Stimulated activated CD4-positive, alpha-beta T cell treated with anti-CD3 and anti-CD28 coated beads, Interleukin-4, amount 100 ng/mL, for 48 hours (primary cell): ENCODE data around the gene RNF113A.
"Not testable (repeated sequence)": the region's sequence is repeated elsewhere in the genome, so short reads cannot be mapped to it uniquely, and the experiment has no call there.

Experiments used
- DNase-seq, 2 donors: peaks; one replicate each; pipeline ENCODE4 v3.0.0-alpha.2; 2020; ENCODE audit warnings: low read depth in 2 of 2

RNF113A gene

DNA sequence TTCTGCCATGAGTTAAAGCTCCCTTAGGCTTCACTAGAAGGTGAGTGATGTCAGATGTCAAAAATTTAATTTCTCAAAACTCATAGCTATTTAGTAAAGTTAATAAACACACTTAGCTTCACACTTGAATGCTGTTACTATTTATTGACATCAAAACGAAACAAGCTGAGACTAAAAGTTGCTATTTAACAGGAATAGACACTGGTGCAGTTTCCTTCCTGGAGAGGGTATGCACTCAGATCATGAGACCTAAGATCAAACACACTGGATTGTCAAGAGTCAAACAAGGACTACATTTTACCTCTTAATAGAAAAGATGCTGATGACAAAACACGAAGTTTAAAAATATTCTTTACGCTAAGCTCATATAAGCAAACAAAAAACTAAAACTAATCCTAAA is 37.6 kb downstream of the RNF113A start:
- no peak for DNase-seq

- DNase-seq = no peak
Observed at GRCh38 chrX:119828446-119828845, 43.1 kb downstream of the RNF113A start.

GRCh38 chrX:119826399-119826959 is 45.1 kb downstream of the RNF113A start:
- DNase-seq = no peak

DNA sequence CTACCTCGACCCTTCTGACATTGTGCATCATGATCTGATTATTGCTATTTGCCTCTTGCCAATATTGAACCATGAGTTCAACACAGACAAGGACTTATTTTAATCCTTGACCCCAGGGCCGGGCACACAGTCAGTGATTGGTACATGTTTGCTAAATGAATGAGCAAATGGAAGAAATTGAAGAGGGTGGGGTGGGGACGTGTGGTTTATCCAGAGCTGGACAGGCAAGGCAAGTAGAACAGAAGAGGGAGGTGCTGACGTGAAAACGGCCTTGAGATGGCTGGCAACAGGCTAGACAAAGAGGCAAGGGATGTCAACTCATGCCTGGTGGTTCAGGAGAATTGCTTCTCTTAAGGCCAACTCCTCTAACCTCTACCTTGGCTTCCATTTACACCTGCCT is 47.3 kb downstream of the RNF113A start:
- DNase-seq = not testable (repeated sequence)

DNA sequence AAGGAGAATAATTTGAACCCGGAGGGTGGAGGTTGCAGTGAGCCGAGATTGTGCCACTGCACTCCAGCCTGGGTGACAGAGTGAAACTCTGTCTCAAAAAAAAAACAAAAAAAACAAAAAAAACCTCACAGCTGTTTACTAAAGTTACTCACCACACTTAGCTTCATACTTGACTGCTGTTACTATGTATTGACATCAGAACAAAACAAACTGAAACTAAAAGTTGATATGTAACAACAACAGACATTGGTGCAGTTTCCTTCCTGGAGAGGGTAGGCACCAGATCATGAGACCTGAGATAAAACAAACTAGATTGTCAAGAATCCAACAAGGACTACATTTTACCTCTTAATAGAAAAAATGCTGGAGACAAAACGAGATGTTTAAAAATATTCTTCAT is 49.8 kb downstream of the RNF113A start:
- not testable (repeated sequence) for DNase-seq
